Measurements from ENCODE around the gene PYCR2.
"Not testable (repeated sequence)": the region's sequence is repeated elsewhere in the genome, so short reads cannot be mapped to it uniquely, and the experiment has no call there.

Gene PYCR2

DNA sequence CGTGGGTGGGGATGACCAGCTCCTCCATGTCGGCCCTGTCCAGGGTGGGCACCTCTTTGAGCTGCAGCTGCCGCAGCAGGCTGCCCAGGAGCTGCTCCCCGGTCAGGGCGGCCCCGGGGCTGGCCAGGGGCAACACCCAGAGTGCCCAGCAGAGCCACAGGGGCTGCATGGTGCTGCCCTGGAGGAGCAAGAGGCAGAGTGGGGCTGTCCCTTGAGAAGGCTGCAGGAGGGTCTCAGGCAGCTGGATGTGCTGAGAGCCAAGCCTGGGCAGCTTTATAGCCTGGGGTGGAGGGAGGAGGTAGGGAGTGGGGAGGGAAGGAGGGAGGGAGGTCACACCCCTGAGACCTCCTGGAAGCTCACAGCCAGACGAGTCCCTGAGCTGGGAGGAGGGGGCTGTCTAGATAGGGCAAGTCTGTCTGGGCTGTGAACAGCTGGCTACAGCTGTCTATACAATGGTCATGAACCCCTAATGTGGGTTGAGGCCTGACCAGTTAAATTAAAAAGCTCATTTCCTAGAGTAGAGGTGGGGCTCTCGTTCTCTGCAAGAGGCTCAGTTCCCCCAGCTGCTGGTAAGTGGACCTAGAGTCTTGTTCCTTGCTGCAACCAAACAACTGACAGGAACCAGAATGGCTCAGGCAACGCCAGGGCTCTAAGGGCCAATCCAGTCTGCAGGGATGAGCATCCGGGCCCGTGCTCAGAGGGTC lies 35.0 kb downstream of the PYCR2 start, which contains the start of gene LEFTY1:
LEFTY1 (minus strand) TSS at position 249 of the 704 bp plus-strand sequence; CDS start at position 169, 80 bp downstream.
- DNase-seq = no peak

DNA sequence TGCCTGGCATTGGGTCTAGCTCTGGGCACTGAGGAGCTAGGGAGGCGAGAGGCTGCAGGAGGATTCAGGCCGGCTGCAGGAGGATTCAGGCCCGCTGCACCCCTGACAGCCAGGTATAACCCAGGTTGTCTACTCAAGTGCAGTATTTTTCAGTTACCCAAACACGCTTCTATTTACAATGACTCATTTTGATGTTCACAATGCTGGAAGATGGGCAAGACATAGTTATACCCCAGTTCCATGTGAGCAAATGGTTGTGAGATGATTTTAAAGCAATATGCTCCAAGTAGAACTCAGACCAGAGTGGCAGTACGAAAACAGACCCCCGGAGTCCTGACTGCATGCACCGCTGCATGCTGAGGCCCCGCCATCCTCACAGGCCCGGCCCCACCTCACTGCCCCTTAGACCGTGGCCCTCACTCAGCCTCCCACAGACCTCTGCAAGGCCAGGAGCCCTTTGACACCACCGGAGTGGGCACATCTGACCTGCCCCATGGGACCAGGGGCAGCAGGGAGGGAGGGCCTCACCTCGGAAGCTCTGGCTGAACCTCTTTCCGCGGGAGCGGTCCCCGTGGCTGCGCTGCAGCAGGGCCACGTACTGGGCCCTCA lies 35.7 kb downstream of the PYCR2 start:
- DNase-seq = no peak

DNA sequence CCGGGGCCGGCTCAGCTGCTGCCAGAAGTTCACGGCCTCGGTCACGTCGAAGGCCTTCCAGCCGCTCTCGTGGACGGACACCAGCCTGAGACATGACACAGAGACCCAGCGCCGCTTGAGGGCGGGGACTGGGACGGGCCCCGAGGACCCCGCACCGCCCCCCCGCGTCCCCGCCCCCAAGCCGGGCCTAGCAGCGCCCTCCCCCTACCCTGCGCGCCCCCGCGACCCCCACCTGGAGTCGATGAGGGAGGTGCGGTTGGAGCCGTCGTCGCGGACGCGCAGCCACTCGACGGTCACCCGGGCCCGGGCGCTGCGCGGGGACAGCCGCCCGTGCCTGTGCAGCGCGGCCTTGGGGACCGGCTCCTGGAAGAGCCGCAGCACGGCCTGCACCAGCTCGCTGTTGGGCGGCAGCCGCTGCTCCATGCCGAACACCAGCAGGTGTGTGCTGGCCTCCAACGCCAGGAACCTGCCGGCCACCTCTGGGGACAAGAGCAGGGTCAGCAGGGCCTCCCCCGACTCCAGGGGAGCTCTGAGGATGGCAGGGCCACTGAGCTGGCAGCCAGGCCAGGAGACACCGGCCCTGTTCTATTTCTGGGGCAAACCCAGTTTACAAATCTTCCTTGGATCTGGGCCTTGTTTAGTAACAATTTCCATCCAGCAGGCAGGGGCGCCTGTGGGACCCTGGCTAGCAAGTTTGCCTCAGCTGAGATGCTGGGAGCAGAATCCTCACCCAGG lies 36.3 kb downstream of the PYCR2 start:
- not testable (repeated sequence) for DNase-seq

DNA sequence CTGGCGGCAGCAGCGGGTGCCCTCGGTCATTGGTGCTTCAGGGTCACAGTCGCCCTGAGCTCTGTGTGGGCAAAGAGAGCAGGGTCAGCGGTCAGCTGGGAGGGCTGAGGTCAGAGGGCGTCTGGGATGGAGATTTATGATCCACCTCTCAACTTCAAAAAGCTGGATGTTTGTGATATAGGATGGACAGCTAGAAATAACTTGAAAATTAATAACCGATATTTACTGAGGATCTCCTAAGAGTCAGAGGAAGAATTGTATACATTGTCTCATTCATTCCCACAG lies 37.1 kb downstream of the PYCR2 start:
- DNase-seq = no peak

DNA sequence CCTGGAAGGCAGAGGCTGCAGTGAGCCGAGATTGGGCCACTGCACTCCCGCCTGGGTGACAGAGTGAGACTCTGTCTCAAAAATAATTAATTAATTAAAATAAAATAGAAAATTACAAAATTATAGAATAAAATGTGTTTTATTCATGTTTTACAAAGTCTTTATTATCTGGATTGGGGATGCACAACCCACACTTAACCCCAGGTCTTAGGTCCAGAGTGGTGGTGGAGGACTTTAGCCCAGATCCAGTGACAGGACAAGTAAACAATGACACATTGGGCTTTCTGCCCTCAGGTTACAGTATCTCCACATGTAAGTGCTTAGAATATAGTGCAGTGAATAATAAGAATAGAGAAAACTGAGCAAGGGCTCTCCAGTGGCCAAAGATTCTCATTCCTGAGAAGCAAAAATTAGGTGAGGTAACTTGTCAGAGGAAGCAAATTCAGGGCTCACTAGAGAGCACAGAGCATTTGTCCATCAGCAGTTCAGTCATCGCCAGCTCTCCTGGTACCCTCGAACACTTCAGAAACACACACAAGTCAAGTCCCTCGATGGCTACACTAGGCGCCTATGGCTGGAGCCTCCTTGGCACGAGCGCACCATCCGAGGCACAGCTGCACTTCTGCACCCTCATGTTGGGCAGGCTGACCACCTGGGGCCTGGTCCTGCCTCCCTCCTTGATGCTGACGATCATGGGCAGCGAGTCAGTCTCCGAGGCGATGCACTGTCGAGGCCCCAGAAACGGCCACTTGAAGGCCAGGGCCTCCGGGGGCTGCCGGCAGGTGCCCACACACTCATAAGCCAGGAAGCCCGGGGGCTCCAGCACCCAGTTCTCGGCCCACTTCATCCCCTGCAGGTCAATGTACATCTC lies 37.7 kb downstream of the PYCR2 start:
- DNase-seq = no peak

DNA sequence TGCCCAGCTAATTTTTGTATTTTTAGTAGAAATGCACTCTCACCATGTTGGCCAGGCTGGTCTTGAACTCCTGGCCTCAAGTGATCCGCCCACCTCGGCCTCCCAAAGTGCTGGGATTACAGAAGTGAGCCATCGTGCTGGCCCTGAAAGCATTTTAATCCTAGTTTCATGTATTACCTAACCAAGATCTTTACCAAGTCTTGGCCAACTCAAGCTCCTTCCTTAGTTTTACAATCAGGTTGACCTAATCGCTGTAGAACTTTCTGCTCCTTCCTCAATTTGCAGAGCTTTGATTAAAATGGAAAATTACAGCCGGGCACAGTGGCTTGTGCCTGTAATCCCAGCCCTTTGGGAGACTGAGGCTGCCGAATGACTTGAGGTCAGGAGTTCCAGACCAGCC lies 38.7 kb downstream of the PYCR2 start:
- DNase-seq = no peak

DNA sequence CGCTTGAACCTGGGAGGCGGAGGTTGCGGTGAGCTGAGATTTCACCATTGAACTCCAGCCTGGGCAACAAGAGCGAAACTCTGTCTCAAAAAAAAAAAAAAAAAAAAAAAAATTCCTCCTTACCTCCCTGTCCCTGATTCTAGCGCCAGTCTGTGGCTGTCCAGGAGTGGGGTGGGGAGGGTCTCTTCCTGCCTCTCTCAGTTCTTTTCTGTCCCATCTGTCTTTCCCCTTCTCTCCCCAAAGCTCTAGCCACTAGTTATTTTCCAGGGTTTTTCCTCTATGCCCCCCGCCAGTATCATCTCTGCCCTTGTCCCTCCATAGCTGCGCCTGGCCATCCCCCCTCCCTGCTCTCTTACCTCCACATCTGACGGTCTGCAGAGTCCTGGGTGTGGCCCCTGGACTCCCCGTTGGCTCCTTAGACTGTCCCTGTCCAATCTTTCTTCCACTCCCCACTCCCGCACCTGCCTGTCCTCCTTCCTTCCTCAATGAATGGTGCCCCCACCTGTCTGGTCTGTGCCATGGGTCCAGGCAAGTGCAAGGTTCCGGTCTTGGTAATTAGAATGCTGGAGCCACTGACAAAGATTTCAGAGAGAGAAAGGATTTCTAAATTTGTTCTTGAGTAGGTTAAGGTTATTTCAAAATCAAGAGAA lies 40.3 kb downstream of the PYCR2 start:
- DNase-seq = no peak

DNA sequence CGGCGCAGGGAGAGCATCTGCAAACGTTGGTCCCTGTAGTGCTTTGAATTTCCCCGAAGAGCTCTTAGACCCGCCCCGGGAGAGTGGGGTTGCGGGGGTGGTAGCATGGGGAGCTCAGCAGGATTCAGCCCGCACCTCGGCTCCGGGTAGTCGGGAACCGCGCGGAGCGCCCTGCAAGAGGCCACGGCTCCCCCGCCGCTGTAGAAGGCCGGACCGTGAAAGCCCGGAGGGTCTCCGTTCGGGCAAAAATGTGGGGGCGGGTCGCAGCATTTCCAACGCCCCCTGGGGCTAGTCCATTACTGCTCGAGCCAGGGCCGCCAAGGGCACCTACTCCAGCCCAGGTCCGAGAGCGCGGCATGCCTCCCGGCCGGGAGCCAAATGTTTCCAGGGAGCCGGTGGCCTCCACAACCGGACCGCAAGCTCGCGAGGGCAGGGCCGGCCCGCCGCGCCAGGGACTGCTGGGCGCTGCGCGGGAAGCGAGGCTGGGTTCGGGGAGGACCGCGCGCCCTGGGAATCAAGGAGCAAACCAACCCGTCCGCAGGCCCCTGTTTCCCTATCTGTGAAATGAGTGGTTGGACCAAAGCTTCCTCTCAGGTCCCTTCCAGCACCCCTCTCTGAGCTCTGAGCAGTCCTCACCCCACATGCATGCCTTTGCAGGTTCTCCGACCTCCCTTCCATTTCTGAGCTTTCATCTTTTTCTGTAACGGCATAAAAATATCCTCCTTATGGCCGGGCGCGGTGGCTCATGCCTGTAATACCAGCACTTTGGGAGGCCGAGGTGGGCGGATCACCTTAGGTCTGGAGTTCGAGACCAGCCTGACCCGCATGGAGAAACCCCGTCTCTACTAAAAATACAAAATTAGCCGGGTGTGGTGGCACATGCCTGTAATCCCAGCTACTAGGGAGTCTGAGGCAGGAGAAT lies 41.1 kb downstream of the PYCR2 start:
- peak; percentile 67 for DNase-seq

DNA sequence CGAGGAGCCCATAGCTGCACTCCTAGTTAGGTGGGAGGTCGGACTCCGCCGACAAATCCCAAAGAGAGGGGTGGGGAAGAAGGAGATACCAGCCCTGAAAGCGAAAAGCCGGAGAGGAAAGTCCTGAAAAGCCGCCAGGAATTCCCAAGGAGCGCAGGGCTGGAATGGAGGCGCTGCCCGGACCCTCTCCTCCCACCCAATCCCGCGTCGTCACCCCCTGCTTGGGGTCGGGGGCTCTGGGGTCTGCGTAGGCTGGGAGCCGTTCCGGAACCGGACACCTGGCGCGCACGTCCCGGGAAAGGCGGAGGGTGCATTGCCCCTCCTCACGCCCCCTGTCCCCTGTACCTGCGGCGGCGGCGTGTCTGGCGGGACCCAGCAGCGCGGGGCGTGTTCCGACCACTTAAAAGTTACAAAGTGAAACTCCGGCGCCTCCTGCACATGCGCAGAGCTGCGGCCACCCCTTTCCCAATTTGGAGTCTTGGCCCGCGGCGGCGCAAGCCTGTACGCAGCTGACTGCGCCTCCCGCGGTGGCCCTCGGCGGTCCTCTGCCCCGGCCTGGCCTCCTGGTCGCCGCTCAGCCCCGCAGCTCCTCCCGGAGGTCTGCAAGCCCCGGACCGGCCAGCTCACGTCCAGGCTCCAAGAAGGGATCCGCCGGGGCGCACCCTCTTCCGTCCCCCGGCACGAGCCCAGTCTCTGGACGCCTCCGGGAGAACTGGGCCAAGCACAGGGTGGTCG lies 41.9 kb downstream of the PYCR2 start, which contains the start of gene TMEM63A:
TMEM63A (minus strand) TSS at position 422 of the 735 bp plus-strand sequence. CDS start 4,800 bp downstream, outside the sequence.
- peak; percentile 94 for DNase-seq

DNA sequence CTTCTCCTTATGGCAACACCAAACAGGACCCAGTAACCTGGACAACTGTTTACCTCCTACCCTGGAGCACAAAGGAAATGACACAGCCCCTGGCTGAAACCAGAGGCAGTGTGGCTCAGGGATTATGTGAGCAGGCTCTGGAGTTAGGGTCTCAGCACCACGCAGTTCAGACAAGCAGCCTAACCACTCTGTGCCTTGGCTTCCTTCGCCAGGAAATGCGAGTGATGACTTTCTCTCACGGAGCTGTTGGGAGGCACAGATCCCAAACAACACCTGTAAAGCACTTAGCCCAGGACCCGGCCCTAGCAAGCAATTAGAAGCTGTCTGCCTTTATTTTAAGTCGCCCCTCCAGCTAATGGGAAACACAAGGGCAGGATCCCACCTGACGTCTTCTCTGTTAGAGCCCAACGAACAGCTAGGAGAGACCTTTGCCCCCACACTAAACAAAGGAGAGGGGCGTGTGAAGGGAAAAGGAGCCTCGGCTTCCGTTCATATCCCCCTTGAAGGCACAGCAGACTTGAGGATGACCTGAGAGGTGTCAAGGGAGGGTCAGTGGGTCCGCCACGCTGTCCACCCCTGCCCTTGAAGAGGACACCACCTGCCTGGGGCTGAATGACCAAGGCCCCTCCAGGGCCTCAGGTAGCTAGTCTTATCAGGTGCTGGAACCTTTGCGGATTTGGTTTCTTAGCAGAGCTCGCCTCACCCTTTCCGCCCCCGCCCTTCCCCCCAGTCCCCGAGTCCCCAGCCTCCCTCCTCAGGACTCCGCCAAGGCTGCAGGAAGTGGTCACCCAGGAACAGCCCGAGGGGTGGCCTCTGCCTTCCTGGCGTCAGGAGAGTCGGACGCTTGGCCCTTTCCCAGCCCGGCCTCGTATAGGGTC lies 42.7 kb downstream of the PYCR2 start:
- peak; percentile 74 for DNase-seq

DNA sequence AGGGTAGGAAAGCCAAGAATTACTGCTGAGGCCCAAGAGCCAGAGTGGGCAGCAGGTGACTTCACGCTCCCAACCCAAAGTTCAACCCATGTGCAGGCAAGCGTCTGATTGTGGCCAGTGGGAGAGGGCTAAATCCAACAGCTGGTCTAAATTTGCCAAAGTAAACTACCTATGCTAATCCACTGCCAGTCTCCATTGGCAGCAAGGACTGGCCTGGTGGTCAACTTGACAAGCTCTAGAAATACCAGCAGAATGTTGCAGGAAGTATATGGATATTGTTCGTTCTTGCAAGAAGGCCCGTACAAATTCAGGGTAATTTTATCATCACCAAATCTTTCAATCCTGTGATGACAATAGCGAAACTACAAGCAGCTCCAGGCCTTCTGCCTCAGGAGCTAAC lies 43.4 kb downstream of the PYCR2 start:
- DNase-seq = no peak

DNA sequence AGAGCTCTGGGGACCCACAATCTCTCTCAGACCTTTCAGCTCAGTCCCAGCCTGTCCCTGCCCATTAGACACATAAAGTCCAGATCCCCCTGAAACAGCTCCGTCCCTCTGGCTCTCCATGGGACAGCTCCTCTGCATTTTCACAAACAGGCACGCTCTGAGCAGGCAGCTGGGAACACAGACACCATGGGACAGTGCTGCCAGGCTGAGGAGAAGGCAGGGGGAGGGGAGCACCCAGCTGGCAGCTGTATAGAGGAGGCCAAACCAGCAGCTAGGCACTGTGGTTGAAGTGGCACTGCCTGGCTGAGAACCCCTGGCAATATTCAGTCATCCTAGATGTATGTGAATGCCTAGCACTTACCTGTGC lies 43.8 kb downstream of the PYCR2 start:
- peak; percentile 21 for DNase-seq

DNA sequence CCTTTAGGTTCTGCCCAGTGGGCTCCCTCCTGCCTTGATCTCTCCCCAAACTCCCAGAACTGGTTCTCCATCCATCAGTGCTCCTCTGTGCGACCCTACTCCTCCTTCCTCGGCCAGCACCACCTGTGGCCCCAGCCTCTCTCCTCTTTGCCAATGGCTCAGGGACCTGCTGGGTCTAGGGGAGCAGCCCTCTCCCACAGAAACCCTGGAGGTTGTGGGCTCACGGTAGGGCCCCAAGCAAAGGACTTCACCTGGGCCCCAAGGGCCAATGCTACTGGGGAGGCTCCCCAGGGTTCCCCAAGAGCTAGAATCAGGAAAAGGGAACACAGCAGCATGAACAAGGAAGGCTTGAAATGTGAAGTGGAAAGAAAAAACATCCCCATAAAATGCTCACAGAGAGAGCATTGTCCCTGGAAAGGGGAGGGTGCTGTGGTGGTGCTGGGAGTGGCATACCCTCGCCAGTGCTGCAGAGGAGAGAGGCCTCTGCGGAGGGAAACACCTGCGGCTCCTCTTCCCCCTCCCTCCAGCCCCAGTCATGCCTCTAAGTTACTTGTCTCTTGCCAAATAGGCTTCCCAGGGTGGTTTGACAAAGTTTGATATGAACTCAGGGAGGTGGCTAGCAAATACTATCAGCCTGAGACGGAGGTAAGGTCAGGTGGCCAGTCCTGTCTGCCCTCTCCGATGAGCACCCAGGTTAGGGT lies 44.4 kb downstream of the PYCR2 start:
- DNase-seq = peak; percentile 76

DNA sequence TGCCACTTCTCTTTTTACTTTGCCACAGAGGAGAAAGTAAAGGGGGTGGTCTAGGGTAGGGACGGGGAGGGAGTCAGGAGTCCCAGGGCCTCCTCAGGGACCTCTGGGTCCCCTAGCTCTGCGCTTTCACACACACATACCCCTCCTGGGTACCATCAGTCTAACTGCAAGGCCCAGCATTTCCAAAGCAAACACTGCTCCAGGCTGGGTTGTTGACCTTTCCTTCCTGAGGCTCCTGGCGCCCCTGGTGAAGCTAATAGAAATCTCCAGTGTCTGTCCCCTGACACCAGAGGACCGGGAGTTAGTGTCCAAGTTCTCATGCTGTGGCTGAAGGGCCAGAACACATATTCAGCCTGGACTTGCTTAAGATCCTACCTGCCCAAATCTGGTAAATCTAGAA lies 45.8 kb downstream of the PYCR2 start:
- DNase-seq = no peak

DNA sequence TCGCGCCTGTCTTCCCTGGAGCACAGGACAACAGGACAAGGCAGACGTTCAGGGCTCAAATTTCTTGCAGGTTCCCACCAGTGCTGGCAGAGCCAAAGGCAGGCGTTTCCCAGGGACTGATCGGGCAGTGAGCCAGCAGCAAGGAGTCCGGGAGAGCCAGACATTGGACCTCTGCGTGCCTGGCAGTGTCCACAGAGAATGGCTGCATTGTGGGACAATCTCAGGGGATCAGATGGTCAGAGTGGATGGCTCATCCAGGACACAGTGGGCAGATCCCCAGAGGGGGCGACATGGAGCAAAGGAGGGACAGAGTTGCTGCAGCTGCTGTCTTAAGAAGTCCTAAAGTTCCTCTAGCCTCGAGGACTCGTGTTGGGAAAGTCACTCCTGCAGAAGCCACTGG lies 46.5 kb downstream of the PYCR2 start:
- peak; percentile 69 for DNase-seq

DNA sequence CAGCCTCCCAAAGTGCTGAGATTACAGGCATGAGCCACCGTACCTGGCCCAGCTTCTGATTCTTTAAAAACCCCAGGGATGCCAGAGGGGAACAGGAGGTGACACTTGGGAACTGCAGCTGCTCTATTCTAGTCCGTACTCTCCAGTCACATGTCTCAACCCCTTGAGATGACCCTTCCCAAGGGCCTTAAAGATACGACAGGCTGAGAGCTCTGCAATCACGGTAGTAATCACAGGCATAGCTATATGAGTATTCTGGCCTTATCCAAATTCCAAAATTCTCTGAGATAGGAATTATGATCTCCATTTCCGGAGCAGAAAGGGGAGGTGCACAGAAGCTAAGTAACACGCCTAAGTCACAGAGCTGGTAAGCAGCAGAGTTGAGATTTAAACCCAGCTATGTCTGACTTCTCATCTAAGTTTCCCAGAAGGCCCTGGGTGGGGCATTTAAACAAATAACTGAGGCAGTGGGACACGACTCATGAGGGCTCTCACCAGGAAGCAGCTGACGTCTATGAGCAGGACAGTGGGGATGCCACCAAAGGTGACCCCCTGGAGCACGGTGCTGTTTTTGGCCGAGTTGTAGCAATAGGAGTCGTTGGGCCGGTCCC lies 47.0 kb downstream of the PYCR2 start:
- no peak for DNase-seq

DNA sequence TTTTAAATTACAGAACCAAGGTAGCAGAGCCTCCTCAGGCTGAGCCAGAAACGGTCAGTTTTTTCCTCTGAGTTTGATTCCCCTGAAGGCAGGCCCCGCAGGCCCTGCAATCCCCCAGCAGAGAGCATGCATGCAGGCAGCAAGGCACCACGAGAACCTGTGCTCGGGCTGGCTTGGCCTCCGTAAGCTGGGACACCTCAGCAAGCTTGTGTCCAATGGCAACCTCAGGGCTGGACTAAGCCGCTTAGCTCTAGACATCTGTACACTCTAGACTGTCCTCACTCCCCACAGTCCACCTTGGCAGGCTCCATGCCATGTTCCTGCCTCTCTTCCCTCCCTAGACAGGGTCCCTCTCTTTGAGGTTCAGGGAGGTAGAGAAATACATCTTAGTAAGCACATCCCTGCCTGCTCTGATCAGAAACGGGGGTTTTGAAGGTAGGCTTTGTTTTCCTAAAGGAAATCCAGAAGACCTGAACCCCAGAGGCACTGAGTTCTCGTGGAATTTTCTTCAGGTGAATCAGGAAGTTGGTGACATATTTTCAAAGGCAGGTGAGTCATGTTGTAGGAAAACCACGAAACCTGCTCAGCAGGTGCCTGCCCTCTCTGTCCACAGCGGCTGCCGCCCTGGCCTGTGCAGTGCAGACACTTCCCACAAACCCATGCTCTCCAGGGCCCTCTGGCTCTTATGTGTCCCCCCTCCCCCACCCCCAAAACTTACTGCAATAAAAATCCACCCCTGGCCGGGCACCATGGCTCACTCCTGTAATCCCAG lies 48.8 kb downstream of the PYCR2 start:
- DNase-seq = no peak

DNA sequence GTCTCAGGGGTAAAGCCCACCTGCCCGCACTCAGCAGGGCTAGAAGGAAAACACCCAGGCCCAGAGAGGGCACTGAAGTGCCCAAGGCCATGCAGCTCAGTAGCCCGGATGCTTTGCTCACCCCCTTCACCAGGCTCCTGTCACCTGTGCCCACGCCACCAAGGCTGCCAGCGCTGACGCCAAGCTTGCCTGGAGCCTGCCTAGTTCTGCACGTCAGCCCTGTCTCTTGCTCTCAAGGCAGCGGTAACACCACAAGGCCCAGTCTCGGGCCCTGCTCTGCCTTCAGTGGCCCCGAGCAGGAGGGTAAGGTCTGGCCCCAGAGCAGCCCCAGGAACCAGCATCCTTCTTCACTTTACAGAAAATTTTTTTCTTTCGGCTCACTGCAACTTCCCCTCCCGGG lies 49.6 kb downstream of the PYCR2 start:
- no peak for DNase-seq
